HCT116 (cell line): ENCODE data around the gene PCYT1A. TPM values are rescaled to one million over a fixed set of nuclear protein-coding genes. Genes with fewer than 3 reads are reported as not detected.

ENCODE experiments used
- ATAC-seq: fragments of 200-7000 bp; cut with Tn5 transposase; 2 replicates; pipeline ENCODE4 v1.9.1; 2020; ENCODE audit warnings: mild to moderate bottlenecking, moderate library complexity
- BruUV-seq: library from RNA; stranded (reverse); fragments of 400-500 nt; replicated peaks from 2 replicates; lab custom pipeline; 2021; lab: Mats Ljungman, UMichigan
- CTCF ChIA-PET: fragments of 300-600 bp; sonication (Branson Sonifier 250); formaldehyde crosslinking; loops from one replicate; lab custom pipeline; 2021; ENCODE audit warnings: antibody characterized with exemption; lab: Charles Lee
- POLR2A ChIA-PET: fragments of 300-600, 350-600 bp; sonication (Branson Sonifier 250); formaldehyde crosslinking; loops from one replicate; lab custom pipeline; 2021; ENCODE audit warnings: antibody characterized with exemption; lab: Charles Lee
- RAD21 ChIA-PET, 2 experiments: fragments of 300-600 bp; sonication (Branson Sonifier 250); formaldehyde crosslinking; loops; one replicate each; lab custom pipeline; 2023; ENCODE audit warnings: low total read pairs in 2 of 2; ENCODE audit not compliant: uncharacterized antibody in 2 of 2, unreplicated experiment in 2 of 2, low non-redundant PET in 1 of 2; lab: Charles Lee
- DNase-seq: peaks from one replicate; pipeline ENCODE4 v3.0.0-alpha.2; 2010; ENCODE audit warnings: low read depth, low spot score
- H2AFZ ChIP-seq: fragments of 200-600 bp; shearing (Covaris generic), sonication (generic); 2 replicates; pipeline ENCODE4 v1.6.1; 2017; ENCODE audit warnings: low read depth, mixed run types, mixed read lengths, antibody characterized with exemption, low read length; ENCODE audit not compliant: poor library complexity, severe bottlenecking
- H3K27ac ChIP-seq: 2 replicates; pipeline ENCODE4 v1.5.1; 2012; ENCODE audit warnings: low read depth, low read length
- H3K27me3 ChIP-seq: fragments of 200-600 bp; sonication (generic); 2 replicates; pipeline ENCODE4 v1.6.1; 2016; ENCODE audit warnings: mixed run types, low read length, mixed read lengths; ENCODE audit not compliant: insufficient read depth
- H3K36me3 ChIP-seq, 2 experiments: fragments of 200-500 bp in 1 of 2; fragments of 200-600 bp in 1 of 2; sonication (Bioruptor generic) in 1 of 2; sonication (generic) in 1 of 2; 2 replicates each; pipeline versions ENCODE4 v1.5.1 to v1.6.1; 2014 to 2016; ENCODE audit warnings: low read length in 2 of 2, inconsistent platforms in 1 of 2, mixed read lengths in 1 of 2, mixed run types in 1 of 2; ENCODE audit not compliant: insufficient read depth in 2 of 2, control insufficient read depth in 1 of 2
- H3K4me1 ChIP-seq, 2 experiments: fragments of 200-600 bp in 1 of 2; sonication (generic) in 1 of 2; 2 replicates each; pipeline versions ENCODE4 v1.5.1 to v1.6.1; 2012 to 2017; ENCODE audit warnings: low read length in 2 of 2, inconsistent platforms in 1 of 2, mild to moderate bottlenecking in 1 of 2, mixed read lengths in 1 of 2, mixed run types in 1 of 2, moderate library complexity in 1 of 2; ENCODE audit not compliant: insufficient read depth in 2 of 2, control insufficient read depth in 1 of 2
- H3K4me2 ChIP-seq: fragments of 200-600 bp; sonication (generic); 2 replicates; pipeline ENCODE4 v1.6.1; 2017; ENCODE audit warnings: mixed run types, low read length, mixed read lengths
- H3K4me3 ChIP-seq, 2 experiments: fragments of 200-600 bp in 1 of 2; sonication (generic) in 1 of 2; replicated peaks in 1 of 2; 2 replicates each; pipeline ENCODE4 v1.5.1; 2011 to 2016; ENCODE audit warnings: low read length in 2 of 2, control low read depth in 1 of 2, low read depth in 1 of 2, mild to moderate bottlenecking in 1 of 2, mixed read lengths in 1 of 2, mixed run types in 1 of 2
- H3K79me2 ChIP-seq: fragments of 200-600 bp; sonication (generic); 2 replicates; pipeline ENCODE4 v1.6.1; 2017; ENCODE audit warnings: mild to moderate bottlenecking, mixed run types, low read length, moderate library complexity, mixed read lengths; ENCODE audit not compliant: insufficient read depth
- H3K9ac ChIP-seq: fragments of 200-600 bp; sonication (generic); 2 replicates; pipeline ENCODE4 v1.6.1; 2016; ENCODE audit warnings: low read length, mixed read lengths
- H3K9me2 ChIP-seq: fragments of 200-600 bp; sonication (generic), shearing (Covaris generic); 2 replicates; pipeline ENCODE4 v1.6.1; 2017; ENCODE audit warnings: mixed run types, mild to moderate bottlenecking, moderate library complexity; ENCODE audit not compliant: insufficient read depth
- H3K9me3 ChIP-seq, 2 experiments: fragments of 200-500 bp in 1 of 2; fragments of 200-600 bp in 1 of 2; sonication (Bioruptor generic) in 1 of 2; sonication (generic) in 1 of 2; 2 replicates each; pipeline ENCODE4 v1.6.1; 2014 to 2017; ENCODE audit warnings: low read length in 2 of 2, mixed read lengths in 2 of 2, inconsistent platforms in 1 of 2, low read depth in 1 of 2, mild to moderate bottlenecking in 1 of 2, mixed run types in 1 of 2, moderate library complexity in 1 of 2; ENCODE audit not compliant: control insufficient read depth in 1 of 2, insufficient read depth in 1 of 2
- H4K20me1 ChIP-seq: fragments of 200-600 bp; sonication (generic), shearing (Covaris generic); 2 replicates; pipeline ENCODE4 v1.6.1; 2017; ENCODE audit warnings: mixed run types, mild to moderate bottlenecking, moderate library complexity; ENCODE audit not compliant: insufficient read depth
- CBX3 ChIP-seq: IDR thresholded peaks from 2 replicates; pipeline ENCODE4 v1.6.1; 2012; ENCODE audit warnings: low read depth
- CEBPB ChIP-seq: IDR thresholded peaks from 2 replicates; pipeline ENCODE4 v1.6.1; 2012; ENCODE audit warnings: low read depth
- EGR1 ChIP-seq: IDR thresholded peaks from 2 replicates; pipeline ENCODE4 v1.6.1; 2012; ENCODE audit warnings: low read depth
- FOSL1 ChIP-seq: IDR thresholded peaks from 2 replicates; pipeline ENCODE4 v1.6.1; 2012; ENCODE audit warnings: low read depth
- JUND ChIP-seq: IDR thresholded peaks from 2 replicates; pipeline ENCODE4 v1.6.1; 2012
- SIN3A ChIP-seq: IDR thresholded peaks from 2 replicates; pipeline ENCODE4 v1.6.1; 2012; ENCODE audit warnings: low read depth
- SP1 ChIP-seq: IDR thresholded peaks from 2 replicates; pipeline ENCODE4 v1.6.1; 2012; ENCODE audit warnings: low read depth
- TCF7L2 ChIP-seq: IDR thresholded peaks from 2 replicates; pipeline ENCODE4 v1.7.0; 2011; ENCODE audit warnings: borderline replicate concordance, inconsistent platforms; ENCODE audit not compliant: insufficient read depth, insufficient read length; ENCODE audit errors: extremely low read depth
- ZNF274 ChIP-seq: fragments of 200-500 bp; sonication (Bioruptor generic); IDR thresholded peaks from 2 replicates; pipeline ENCODE4 v1.6.1; 2014; ENCODE audit warnings: mild to moderate bottlenecking, low read depth, low read length, inconsistent platforms
- intact Hi-C: fragments of 100-400 bp; cut with micrococcal nuclease; formaldehyde crosslinking; loops from 2 replicates; pipeline ENCODE4 v1.10.0; 2022
- total RNA-seq: library from RNA; stranded (reverse); gene quantifications from one replicate; pipeline ENCODE4 v1.2.1, GENCODE V29; 2021; ENCODE audit not compliant: unreplicated experiment
- TF ChIP-seq, protein P1 (sequence below): IDR thresholded peaks from 2 replicates; pipeline ENCODE4 v1.6.1; 2011; ENCODE audit warnings: mild to moderate bottlenecking, low read length, moderate library complexity; ENCODE audit not compliant: insufficient replicate concordance; ENCODE audit errors: extremely low read depth
- TF ChIP-seq, protein P2 (sequence below): IDR thresholded peaks from 2 replicates; pipeline ENCODE4 v1.6.1; 2012
- TF ChIP-seq, protein P3 (sequence below): IDR thresholded peaks from 2 replicates; pipeline ENCODE4 v1.6.1; 2012; ENCODE audit warnings: low read depth
- TF ChIP-seq, protein P4 (sequence below), 3 experiments: fragments of 200-600 bp in 1 of 3; sonication (generic) in 1 of 3; IDR thresholded peaks in 2 of 3; conservative IDR thresholded peaks in 1 of 3; 2 replicates each; pipeline ENCODE4 v1.5.1; 2012 to 2017; ENCODE audit warnings: low read depth in 2 of 3, low read length in 2 of 3, antibody characterized with exemption in 1 of 3, borderline replicate concordance in 1 of 3, control low read depth in 1 of 3, mild to moderate bottlenecking in 1 of 3, mixed read lengths in 1 of 3, mixed run types in 1 of 3, moderate library complexity in 1 of 3; ENCODE audit not compliant: insufficient read depth in 1 of 3

PCYT1A gene
- total RNA-seq, 1 experiment from 2014 or later: 32.1 TPM

DNA sequence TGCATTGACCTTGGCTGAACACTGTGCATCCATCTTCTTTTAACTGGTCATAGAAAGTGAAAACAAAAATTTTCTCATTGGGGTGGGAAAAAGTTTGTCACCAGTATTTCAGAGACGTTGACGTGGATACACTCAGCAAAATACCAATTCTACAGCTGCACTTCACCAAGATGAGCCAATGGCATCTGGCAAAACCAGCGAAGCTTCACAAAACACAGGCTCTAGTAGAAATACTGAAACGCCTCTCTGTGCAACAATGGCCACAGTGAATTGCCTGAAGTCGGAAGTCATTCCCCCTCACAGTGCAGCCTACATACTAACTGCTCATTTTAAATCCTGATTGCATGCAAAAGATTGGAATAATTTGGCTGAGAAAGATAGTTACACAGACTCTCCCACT is 17.0 kb downstream of the PCYT1A start:
- Histone ChIP-seq H3K79me2 (peaks cover 47% of the 10 kb centered on the region), H3K9me3 (peaks cover 4% of the 10 kb centered on the region in 2 experiments; a peak in 2 of 4 replicates), H3K27ac (no peak overlapping the region), H3K4me3 (no peak overlapping the region), H3K4me2 (peak overlapping the region; percentile 23; the same call in 1 of the 2 replicates), H4K20me1 (0 out of 2 replicates have a peak, but pooled peaks cover 5% of the 10 kb centered on the region), H3K9me2 (no peaks in the 10 kb centered on the region), H3K27me3 (no peaks in the 10 kb centered on the region), H2AFZ (no peak overlapping the region), H3K36me3 (peaks cover 6 to 8% of the 10 kb centered on the region in 2 experiments; a peak in 3 of 4 replicates), H3K4me1 (peaks cover 3 to 39% of the 10 kb centered on the region in 2 experiments; a peak in 3 of 4 replicates), H3K9ac (no peak overlapping the region)
- no peak for DNase-seq
- intact Hi-C loops: no loop called here
- BruUV-seq: no TSS peak
- ChIA-PET POLR2A (no interaction called here), CTCF (no interaction called here), RAD21 (no interaction called here)
- TF ChIP-seq, protein P1, sequence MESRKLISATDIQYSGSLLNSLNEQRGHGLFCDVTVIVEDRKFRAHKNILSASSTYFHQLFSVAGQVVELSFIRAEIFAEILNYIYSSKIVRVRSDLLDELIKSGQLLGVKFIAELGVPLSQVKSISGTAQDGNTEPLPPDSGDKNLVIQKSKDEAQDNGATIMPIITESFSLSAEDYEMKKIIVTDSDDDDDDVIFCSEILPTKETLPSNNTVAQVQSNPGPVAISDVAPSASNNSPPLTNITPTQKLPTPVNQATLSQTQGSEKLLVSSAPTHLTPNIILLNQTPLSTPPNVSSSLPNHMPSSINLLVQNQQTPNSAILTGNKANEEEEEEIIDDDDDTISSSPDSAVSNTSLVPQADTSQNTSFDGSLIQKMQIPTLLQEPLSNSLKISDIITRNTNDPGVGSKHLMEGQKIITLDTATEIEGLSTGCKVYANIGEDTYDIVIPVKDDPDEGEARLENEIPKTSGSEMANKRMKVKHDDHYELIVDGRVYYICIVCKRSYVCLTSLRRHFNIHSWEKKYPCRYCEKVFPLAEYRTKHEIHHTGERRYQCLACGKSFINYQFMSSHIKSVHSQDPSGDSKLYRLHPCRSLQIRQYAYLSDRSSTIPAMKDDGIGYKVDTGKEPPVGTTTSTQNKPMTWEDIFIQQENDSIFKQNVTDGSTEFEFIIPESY: no peak
- TF ChIP-seq CBX3: no peak
- TF ChIP-seq, protein P2, sequence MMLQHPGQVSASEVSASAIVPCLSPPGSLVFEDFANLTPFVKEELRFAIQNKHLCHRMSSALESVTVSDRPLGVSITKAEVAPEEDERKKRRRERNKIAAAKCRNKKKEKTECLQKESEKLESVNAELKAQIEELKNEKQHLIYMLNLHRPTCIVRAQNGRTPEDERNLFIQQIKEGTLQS: no peak
- TF ChIP-seq, protein P3, sequence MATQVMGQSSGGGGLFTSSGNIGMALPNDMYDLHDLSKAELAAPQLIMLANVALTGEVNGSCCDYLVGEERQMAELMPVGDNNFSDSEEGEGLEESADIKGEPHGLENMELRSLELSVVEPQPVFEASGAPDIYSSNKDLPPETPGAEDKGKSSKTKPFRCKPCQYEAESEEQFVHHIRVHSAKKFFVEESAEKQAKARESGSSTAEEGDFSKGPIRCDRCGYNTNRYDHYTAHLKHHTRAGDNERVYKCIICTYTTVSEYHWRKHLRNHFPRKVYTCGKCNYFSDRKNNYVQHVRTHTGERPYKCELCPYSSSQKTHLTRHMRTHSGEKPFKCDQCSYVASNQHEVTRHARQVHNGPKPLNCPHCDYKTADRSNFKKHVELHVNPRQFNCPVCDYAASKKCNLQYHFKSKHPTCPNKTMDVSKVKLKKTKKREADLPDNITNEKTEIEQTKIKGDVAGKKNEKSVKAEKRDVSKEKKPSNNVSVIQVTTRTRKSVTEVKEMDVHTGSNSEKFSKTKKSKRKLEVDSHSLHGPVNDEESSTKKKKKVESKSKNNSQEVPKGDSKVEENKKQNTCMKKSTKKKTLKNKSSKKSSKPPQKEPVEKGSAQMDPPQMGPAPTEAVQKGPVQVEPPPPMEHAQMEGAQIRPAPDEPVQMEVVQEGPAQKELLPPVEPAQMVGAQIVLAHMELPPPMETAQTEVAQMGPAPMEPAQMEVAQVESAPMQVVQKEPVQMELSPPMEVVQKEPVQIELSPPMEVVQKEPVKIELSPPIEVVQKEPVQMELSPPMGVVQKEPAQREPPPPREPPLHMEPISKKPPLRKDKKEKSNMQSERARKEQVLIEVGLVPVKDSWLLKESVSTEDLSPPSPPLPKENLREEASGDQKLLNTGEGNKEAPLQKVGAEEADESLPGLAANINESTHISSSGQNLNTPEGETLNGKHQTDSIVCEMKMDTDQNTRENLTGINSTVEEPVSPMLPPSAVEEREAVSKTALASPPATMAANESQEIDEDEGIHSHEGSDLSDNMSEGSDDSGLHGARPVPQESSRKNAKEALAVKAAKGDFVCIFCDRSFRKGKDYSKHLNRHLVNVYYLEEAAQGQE: no peak
- no peak for TF ChIP-seq FOSL1
- TF ChIP-seq JUND: no peak
- no peak for TF ChIP-seq SIN3A
- no peak for TF ChIP-seq EGR1
- no peak for TF ChIP-seq TCF7L2
- TF ChIP-seq SP1: no peak
- TF ChIP-seq ZNF274: no peak
- no peak for TF ChIP-seq CEBPB
- TF ChIP-seq, protein P4, sequence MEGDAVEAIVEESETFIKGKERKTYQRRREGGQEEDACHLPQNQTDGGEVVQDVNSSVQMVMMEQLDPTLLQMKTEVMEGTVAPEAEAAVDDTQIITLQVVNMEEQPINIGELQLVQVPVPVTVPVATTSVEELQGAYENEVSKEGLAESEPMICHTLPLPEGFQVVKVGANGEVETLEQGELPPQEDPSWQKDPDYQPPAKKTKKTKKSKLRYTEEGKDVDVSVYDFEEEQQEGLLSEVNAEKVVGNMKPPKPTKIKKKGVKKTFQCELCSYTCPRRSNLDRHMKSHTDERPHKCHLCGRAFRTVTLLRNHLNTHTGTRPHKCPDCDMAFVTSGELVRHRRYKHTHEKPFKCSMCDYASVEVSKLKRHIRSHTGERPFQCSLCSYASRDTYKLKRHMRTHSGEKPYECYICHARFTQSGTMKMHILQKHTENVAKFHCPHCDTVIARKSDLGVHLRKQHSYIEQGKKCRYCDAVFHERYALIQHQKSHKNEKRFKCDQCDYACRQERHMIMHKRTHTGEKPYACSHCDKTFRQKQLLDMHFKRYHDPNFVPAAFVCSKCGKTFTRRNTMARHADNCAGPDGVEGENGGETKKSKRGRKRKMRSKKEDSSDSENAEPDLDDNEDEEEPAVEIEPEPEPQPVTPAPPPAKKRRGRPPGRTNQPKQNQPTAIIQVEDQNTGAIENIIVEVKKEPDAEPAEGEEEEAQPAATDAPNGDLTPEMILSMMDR (IDR thresholded peaks at IDR 0.05 in 2 of 3, conservative IDR thresholded peaks at IDR 0.05 in 1 of 3; ENCODE audit: borderline replicate concordance in 1 of 3, insufficient read depth in 1 of 3, low read depth in 2 of 3, low read length in 2 of 3): no peak
- no peak for ATAC-seq
